CD4-positive, alpha-beta T cell (primary cell): ENCODE data around the gene APLP2. TPM values are rescaled to one million over a fixed set of nuclear protein-coding genes. Genes with fewer than 3 reads are reported as not detected.

Experiments
- ATAC-seq: fragments of 200-7000 bp; cut with Tn5 transposase; one replicate; pipeline ENCODE4 v1.10.0; 2022; ENCODE audit warnings: mild to moderate bottlenecking; ENCODE audit not compliant: poor library complexity
- CTCF ChIA-PET: fragments of 350-600 bp; sonication (Branson Sonifier 250); formaldehyde crosslinking; loops from one replicate; lab custom pipeline; 2021; ENCODE audit warnings: antibody characterized with exemption, inconsistent platforms; lab: Charles Lee
- POLR2A ChIA-PET: fragments of 350-600 bp; sonication (Branson Sonifier 250); formaldehyde crosslinking; loops from one replicate; lab custom pipeline; 2021; ENCODE audit warnings: antibody characterized with exemption, inconsistent platforms; lab: Charles Lee
- DNase-seq, 14 experiments: peaks; one replicate each; pipeline ENCODE4 v3.0.0-alpha.2; 2013 to 2020; ENCODE audit warnings: mixed read lengths in 2 of 14
- H3K27ac ChIP-seq, 2 donors: one replicate each; pipeline versions ENCODE4 v1.5.1 to v1.7.0; 2013; ENCODE audit warnings: low read length in 2 of 2, low read depth in 1 of 2, mild to moderate bottlenecking in 1 of 2
- H3K27me3 ChIP-seq, 2 experiments: 1 replicate in 1 of 2; 2 replicates in 1 of 2; pipeline versions ENCODE4 v1.6.1 to v1.7.0; 2013; ENCODE audit warnings: low read length in 2 of 2, control low read depth in 1 of 2, mild to moderate bottlenecking in 1 of 2, moderate library complexity in 1 of 2; ENCODE audit not compliant: insufficient read depth in 2 of 2, control insufficient read depth in 1 of 2
- H3K36me3 ChIP-seq: one replicate; pipeline ENCODE4 v1.6.1; 2013; ENCODE audit warnings: low read length, control low read depth; ENCODE audit not compliant: insufficient read depth
- H3K4me1 ChIP-seq: one replicate; pipeline ENCODE4 v1.6.1; 2013; ENCODE audit warnings: low read length, control low read depth; ENCODE audit not compliant: insufficient read depth
- H3K4me3 ChIP-seq: one replicate; pipeline ENCODE4 v1.5.1; 2013; ENCODE audit warnings: mild to moderate bottlenecking, low read length, moderate library complexity
- H3K9me3 ChIP-seq, 2 experiments: 1 replicate in 1 of 2; 2 replicates in 1 of 2; pipeline versions ENCODE4 v1.6.1 to v1.7.0; 2013; ENCODE audit warnings: low read length in 2 of 2, mild to moderate bottlenecking in 2 of 2, control low read depth in 1 of 2, moderate library complexity in 1 of 2; ENCODE audit not compliant: control insufficient read depth in 1 of 2, insufficient read depth in 1 of 2
- H3K27ac Mint-ChIP-seq: one replicate; pipeline ENCODE4 v1.8.0; 2020; ENCODE audit warnings: mixed read lengths
- H3K27me3 Mint-ChIP-seq: one replicate; pipeline ENCODE4 v1.8.0; 2021; ENCODE audit warnings: mixed read lengths
- H3K36me3 Mint-ChIP-seq: one replicate; pipeline ENCODE4 v1.8.0; 2021; ENCODE audit warnings: low read depth, mixed read lengths
- H3K4me1 Mint-ChIP-seq: one replicate; pipeline ENCODE4 v1.8.0; 2021; ENCODE audit warnings: low read depth, mixed read lengths
- H3K4me3 Mint-ChIP-seq: one replicate; pipeline ENCODE4 v1.8.0; 2020; ENCODE audit warnings: mild to moderate bottlenecking, mixed read lengths
- H3K9me3 Mint-ChIP-seq: one replicate; pipeline ENCODE4 v1.8.0; 2020; ENCODE audit warnings: mixed read lengths
- CTCF ChIP-seq: fragments of 200-600 bp; IDR thresholded peaks from one replicate; pipeline ENCODE4 v1.8.0; 2022; ENCODE audit warnings: antibody characterized with exemption, mild to moderate bottlenecking
- intact Hi-C, 2 experiments: fragments of 100-400 bp; cut with DNase I in 1 of 2; cut with micrococcal nuclease in 1 of 2; formaldehyde crosslinking; loops; one replicate each; pipeline versions ENCODE4 v1.15.1 to v1.9.0; 2023 to 2025; cut with DNase I, micrococcal nuclease
- total RNA-seq, 174 experiments: library from RNA in 2 of 174; stranded (reverse) in 2 of 174; gene quantifications; one replicate each; pipeline ENCODE4 v1.2.3 and lab custom pipeline; 2021 to 2026

Gene APLP2
- total RNA-seq, 2 experiments from 2014 or later: 28.8 to 29.5 TPM

GRCh38 chr11:130025371-130025770, 44.3 kb upstream of the APLP2 start:
- Histone ChIP-seq H3K36me3 (no peaks in the 10 kb centered on the region), H3K4me1 (no peaks in the 10 kb centered on the region), H3K27ac (no peak overlapping the region), H3K4me3 (no peak overlapping the region), H3K27me3 (no peaks in the 10 kb centered on the region), H3K9me3 (no peaks in the 10 kb centered on the region)
- no peaks in the 10 kb centered on the region for H3K9me3 Mint-ChIP-seq
- no peaks in the 10 kb centered on the region for H3K36me3 Mint-ChIP-seq
- no peak for ATAC-seq
- H3K27me3 Mint-ChIP-seq: no peaks in the 10 kb centered on the region
- CTCF ChIA-PET: no interaction called here
- TF ChIP-seq CTCF: no peak
- DNase-seq: no peak
- intact Hi-C loops: no loop called here
- H3K4me1 Mint-ChIP-seq: no peaks in the 10 kb centered on the region
- no peak overlapping the region for H3K27ac Mint-ChIP-seq
- POLR2A ChIA-PET: no interaction called here
- no peak overlapping the region for H3K4me3 Mint-ChIP-seq

- Histone ChIP-seq H3K9me3 (no peaks in the 10 kb centered on the region), H3K27ac (no peak overlapping the region), H3K4me1 (no peaks in the 10 kb centered on the region), H3K4me3 (no peak overlapping the region), H3K36me3 (no peaks in the 10 kb centered on the region), H3K27me3 (no peaks in the 10 kb centered on the region)
- Mint-ChIP-seq H3K4me1 (no peaks in the 10 kb centered on the region), H3K27ac (no peak overlapping the region), H3K4me3 (no peak overlapping the region), H3K27me3 (no peaks in the 10 kb centered on the region), H3K9me3 (no peaks in the 10 kb centered on the region), H3K36me3 (no peaks in the 10 kb centered on the region)
- intact Hi-C loops: no loop called here
- CTCF ChIA-PET: no interaction called here
- POLR2A ChIA-PET: no interaction called here
- TF ChIP-seq CTCF: no peak
- no peak for DNase-seq
- ATAC-seq: no peak
These were observed 40.6 kb upstream of the APLP2 start for GRCh38 chr11:130029137-130029536.

- POLR2A ChIA-PET: no interaction called here
- Mint-ChIP-seq H3K27ac (no peak overlapping the region), H3K4me1 (no peaks in the 10 kb centered on the region), H3K27me3 (no peaks in the 10 kb centered on the region), H3K9me3 (no peaks in the 10 kb centered on the region), H3K4me3 (no peak overlapping the region), H3K36me3 (no peaks in the 10 kb centered on the region)
- no peak for DNase-seq
- H3K27ac ChIP-seq: no peak overlapping the region
- intact Hi-C loops: no loop called here
- no peaks in the 10 kb centered on the region for H3K36me3 ChIP-seq
- H3K4me3 ChIP-seq: no peak overlapping the region
- no peak for TF ChIP-seq CTCF
- no peaks in the 10 kb centered on the region for H3K4me1 ChIP-seq
- no peaks in the 10 kb centered on the region for H3K27me3 ChIP-seq
- CTCF ChIA-PET: interaction anchor here (0.5 kb wide), 2 partner anchors 13 to 1791 kb away, joined by 3 to 5 read pairs; no protein-coding TSS in a partner anchor
- no peaks in the 10 kb centered on the region for H3K9me3 ChIP-seq
- no peak for ATAC-seq
These were observed 38.6 kb upstream of the APLP2 start for GRCh38 chr11:130031056-130031455.
